ENCODE results near the gene LRRC49. TPM values are rescaled to one million over a fixed set of nuclear protein-coding genes. Genes with fewer than 3 reads are reported as not detected.

LRRC49 gene
- total and polyA plus RNA-seq, 10 of the 15 experiments (the other 5 are each of a cell fraction or from before 2014, with no cell fraction given): 1.4 to 3.7 (median 2.9) TPM

DNA sequence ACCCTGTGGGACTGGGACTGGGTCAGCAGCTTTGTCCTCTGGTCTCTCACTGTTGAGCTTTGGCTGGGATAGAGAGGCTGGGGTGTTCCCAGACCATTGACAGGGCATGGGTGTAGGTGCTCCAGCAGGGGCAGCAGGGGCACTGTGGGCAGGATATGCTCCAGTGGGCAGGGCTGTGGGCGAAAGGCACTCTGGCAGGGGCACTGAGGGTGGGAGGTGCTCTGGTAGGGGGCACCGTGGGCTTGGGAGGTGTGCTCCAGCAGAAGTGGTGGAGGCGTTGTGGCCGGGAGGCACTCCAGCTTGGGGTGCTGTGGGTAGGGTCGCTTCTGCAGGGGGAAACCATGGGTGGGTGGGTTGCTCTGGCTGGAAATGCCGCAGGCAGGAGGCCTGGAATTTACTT is 62.1 kb downstream of the LRRC49 start:
- Histone ChIP-seq H3K27ac (ENCODE audit: control insufficient read depth, insufficient read depth) (no peak overlapping the region), H3K4me1 (ENCODE audit: control insufficient read depth, insufficient read depth, low read length) (no peaks in the 10 kb centered on the region), H3K27me3 (replicated peaks in 1 of 2; ENCODE audit: control insufficient read depth in 2 of 2, insufficient read depth in 2 of 2, low read length in 1 of 2) (no peaks in the 10 kb centered on the region), H4K20me1 (ENCODE audit: control insufficient read depth, insufficient read depth) (no peaks in the 10 kb centered on the region), H3K36me3 (ENCODE audit: control insufficient read depth in 2 of 2, insufficient read depth in 2 of 2, low read length in 1 of 2) (no peaks in the 10 kb centered on the region), H3K9me3 (replicated peaks; ENCODE audit: control insufficient read depth, insufficient read depth, low read length) (no peaks in the 10 kb centered on the region), H2AFZ (ENCODE audit: control insufficient read depth, low read depth, low read length) (no peak overlapping the region), H3K9ac (ENCODE audit: control insufficient read depth, insufficient read depth, low read length) (no peak overlapping the region), H3K4me3 (no peak overlapping the region), H3K79me2 (ENCODE audit: control insufficient read depth, insufficient read depth, low read length) (no peaks in the 10 kb centered on the region), H3K4me2 (ENCODE audit: control insufficient read depth, insufficient read depth) (no peak overlapping the region)
- ChIA-PET RAD21 (ENCODE audit: unreplicated experiment) (no interaction called here), CTCF (no interaction called here), POLR2A (no interaction called here), SMC1A (ENCODE audit: uncharacterized antibody, unreplicated experiment) (no interaction called here)
- no TSS peak for BruUV-seq (replicated peaks)
- intact Hi-C loops (cut with micrococcal nuclease; ENCODE audit: unreplicated experiment): no loop called here
- DNase-seq (ENCODE audit: low read depth, low spot score): no peak
- TF ChIP-seq POLR2AphosphoS2 (IDR thresholded peaks at IDR 0.05; ENCODE audit: low read depth, low read length) (no peak), TCF7 (IDR thresholded peaks at IDR 0.05; ENCODE audit: borderline replicate concordance) (no peak), ZNF24 (IDR thresholded peaks at IDR 0.05) (no peak), CHD1 (IDR thresholded peaks at IDR 0.05; ENCODE audit: low read depth, low read length) (no peak), MEF2B (IDR thresholded peaks at IDR 0.05; ENCODE audit: partially characterized antibody, poor library complexity, severe bottlenecking) (no peak)
- in situ Hi-C loops (cut with MboI): loop anchor here (25.0 kb wide), 1 partner anchor 483 kb away; no protein-coding TSS in a partner anchor
- 6% methylated on average over 3 of the region's 6 CpGs for WGBS (ENCODE audit: insufficient coverage, insufficient replicate concordance, low lambda C conversion rate, missing lambda C conversion rate)
- FAIRE-seq: no peak
- no peak for ATAC-seq

DNA sequence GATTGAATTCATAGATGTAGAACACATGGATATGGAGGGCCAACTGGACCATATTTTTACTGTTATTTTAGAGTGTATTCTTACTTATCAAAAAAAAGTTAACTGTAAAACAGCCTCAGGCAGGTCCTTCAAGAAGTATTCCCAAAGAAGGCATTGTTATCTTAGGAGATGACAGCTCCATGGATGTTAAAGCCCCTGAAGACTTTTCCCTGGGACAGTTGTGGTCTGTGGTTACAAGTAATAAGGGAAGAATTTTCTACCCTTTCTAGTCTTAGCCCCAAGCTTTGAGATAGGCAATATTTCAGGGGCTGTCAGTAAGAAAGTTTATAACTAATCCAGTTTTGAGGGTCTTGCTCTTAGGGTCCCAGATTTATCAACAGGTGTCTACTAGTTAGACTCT is 62.5 kb downstream of the LRRC49 start:
- Histone ChIP-seq H3K9me3 (replicated peaks; ENCODE audit: control insufficient read depth, insufficient read depth, low read length) (0 out of 3 replicates have a peak, but pooled peaks cover 1% of the 10 kb centered on the region), H4K20me1 (ENCODE audit: control insufficient read depth, insufficient read depth) (no peaks in the 10 kb centered on the region), H3K4me1 (ENCODE audit: control insufficient read depth, insufficient read depth, low read length) (no peaks in the 10 kb centered on the region), H3K36me3 (ENCODE audit: control insufficient read depth in 2 of 2, insufficient read depth in 2 of 2, low read length in 1 of 2) (no peaks in the 10 kb centered on the region), H3K9ac (ENCODE audit: control insufficient read depth, insufficient read depth, low read length) (no peak overlapping the region), H3K27ac (ENCODE audit: control insufficient read depth, insufficient read depth) (no peak overlapping the region), H3K4me2 (ENCODE audit: control insufficient read depth, insufficient read depth) (no peak overlapping the region), H3K27me3 (replicated peaks in 1 of 2; ENCODE audit: control insufficient read depth in 2 of 2, insufficient read depth in 2 of 2, low read length in 1 of 2) (no peaks in the 10 kb centered on the region), H3K79me2 (ENCODE audit: control insufficient read depth, insufficient read depth, low read length) (no peaks in the 10 kb centered on the region), H2AFZ (ENCODE audit: control insufficient read depth, low read depth, low read length) (no peak overlapping the region), H3K4me3 (no peak overlapping the region)
- in situ Hi-C loops (cut with MboI) (loop anchor here (25.0 kb wide), 1 partner anchor 482 kb away; no protein-coding TSS in a partner anchor), intact Hi-C loops (cut with micrococcal nuclease; ENCODE audit: unreplicated experiment) (no loop called here)
- SMC1A ChIA-PET (ENCODE audit: uncharacterized antibody, unreplicated experiment): no interaction called here
- POLR2A ChIA-PET: no interaction called here
- BruUV-seq (replicated peaks): no TSS peak
- TF ChIP-seq WRNIP1 (IDR thresholded peaks at IDR 0.05; ENCODE audit: borderline replicate concordance, low read depth, low read length) (no peak), EED (IDR thresholded peaks at IDR 0.05; ENCODE audit: low read depth) (no peak), MYC (IDR thresholded peaks at IDR 0.05; ENCODE audit: insufficient read depth, insufficient read length, insufficient replicate concordance, low read length, severe bottlenecking) (no peak), IKZF1 (conservative IDR thresholded peaks at IDR 0.05) (no peak)
- FAIRE-seq (no peak), DNase-seq (ENCODE audit: low read depth, low spot score) (no peak), ATAC-seq (no peak)
- RAD21 ChIA-PET (ENCODE audit: unreplicated experiment): no interaction called here
- CTCF ChIA-PET: no interaction called here

Data from GM12878 (cell line).